Lower lobe of right lung (tissue), 2 donors: ENCODE results near the gene NFASC. TPM values are rescaled to one million over a fixed set of nuclear protein-coding genes. Genes with fewer than 3 reads are reported as not detected.

ENCODE experiments used
- ATAC-seq, 2 donors: fragments of 200-7000 bp; cut with Tn5 transposase; one replicate each; pipeline ENCODE4 v1.9.1; 2020 to 2022; ENCODE audit warnings: mild to moderate bottlenecking in 2 of 2, moderate library complexity in 2 of 2
- DNase-seq: peaks from one replicate; pipeline ENCODE4 v3.0.0-alpha.2; 2020
- H3K27ac ChIP-seq: fragments of 200-600 bp; one replicate; pipeline ENCODE4 v1.8.0; 2022
- H3K27me3 ChIP-seq: fragments of 200-600 bp; one replicate; pipeline ENCODE4 v1.8.0; 2022; ENCODE audit warnings: low read depth
- H3K36me3 ChIP-seq: fragments of 200-600 bp; one replicate; pipeline ENCODE4 v1.8.0; 2022; ENCODE audit warnings: mild to moderate bottlenecking
- H3K4me1 ChIP-seq: fragments of 200-600 bp; one replicate; pipeline ENCODE4 v1.8.0; 2022
- H3K4me3 ChIP-seq: fragments of 200-600 bp; one replicate; pipeline ENCODE4 v1.8.0; 2022; ENCODE audit warnings: mild to moderate bottlenecking
- H3K9me3 ChIP-seq: fragments of 200-600 bp; one replicate; pipeline ENCODE4 v1.8.0; 2022
- intact Hi-C: fragments of 100-400 bp; cut with DNase I; formaldehyde crosslinking; loops from one replicate; pipeline ENCODE4 v1.11.0; 2022
- total RNA-seq: library from RNA; stranded (reverse); fragmentation: NEBNext Ultra II Directional; extraction: Animal tissue kit (Norgen Biotek cat#: 25700); gene quantifications from one replicate; pipeline ENCODE4 v1.2.1, GENCODE V29; 2021
- TF ChIP-seq, protein P1 (sequence below): fragments of 200-600 bp; IDR thresholded peaks from one replicate; pipeline ENCODE4 v1.8.0; 2022; ENCODE audit warnings: antibody characterized with exemption, mild to moderate bottlenecking
- donor health status: DM: no; HTN: yes; CAD: no; lungs with severe emphysema.

The NFASC gene
- total RNA-seq, 1 donor from 2014 or later, result 12.2 TPM

DNA sequence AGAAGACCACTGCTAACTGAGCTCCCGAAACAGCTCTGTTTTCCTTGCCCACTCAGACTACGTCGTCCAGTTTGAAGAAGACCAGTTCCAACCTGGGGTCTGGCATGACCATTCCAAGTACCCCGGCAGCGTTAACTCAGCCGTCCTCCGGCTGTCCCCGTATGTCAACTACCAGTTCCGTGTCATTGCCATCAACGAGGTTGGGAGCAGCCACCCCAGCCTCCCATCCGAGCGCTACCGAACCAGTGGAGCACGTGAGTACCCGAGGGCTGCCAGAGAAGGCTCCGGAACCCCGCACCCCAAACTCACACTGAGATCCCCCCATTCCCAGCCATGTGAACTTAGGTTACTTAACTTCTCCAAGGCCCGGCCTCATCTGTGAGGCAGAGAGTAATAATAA lies 108.6 kb downstream of the NFASC start:
- intact Hi-C loops, result no loop called here
- Histone ChIP-seq H3K27me3 (peaks cover 8% of the 10 kb centered on the region), H3K4me1 (no peaks in the 10 kb centered on the region), H3K9me3 (no peaks in the 10 kb centered on the region), H3K27ac (no peak overlapping the region), H3K36me3 (no peaks in the 10 kb centered on the region), H3K4me3 (no peak overlapping the region)
- TF ChIP-seq, protein P1, sequence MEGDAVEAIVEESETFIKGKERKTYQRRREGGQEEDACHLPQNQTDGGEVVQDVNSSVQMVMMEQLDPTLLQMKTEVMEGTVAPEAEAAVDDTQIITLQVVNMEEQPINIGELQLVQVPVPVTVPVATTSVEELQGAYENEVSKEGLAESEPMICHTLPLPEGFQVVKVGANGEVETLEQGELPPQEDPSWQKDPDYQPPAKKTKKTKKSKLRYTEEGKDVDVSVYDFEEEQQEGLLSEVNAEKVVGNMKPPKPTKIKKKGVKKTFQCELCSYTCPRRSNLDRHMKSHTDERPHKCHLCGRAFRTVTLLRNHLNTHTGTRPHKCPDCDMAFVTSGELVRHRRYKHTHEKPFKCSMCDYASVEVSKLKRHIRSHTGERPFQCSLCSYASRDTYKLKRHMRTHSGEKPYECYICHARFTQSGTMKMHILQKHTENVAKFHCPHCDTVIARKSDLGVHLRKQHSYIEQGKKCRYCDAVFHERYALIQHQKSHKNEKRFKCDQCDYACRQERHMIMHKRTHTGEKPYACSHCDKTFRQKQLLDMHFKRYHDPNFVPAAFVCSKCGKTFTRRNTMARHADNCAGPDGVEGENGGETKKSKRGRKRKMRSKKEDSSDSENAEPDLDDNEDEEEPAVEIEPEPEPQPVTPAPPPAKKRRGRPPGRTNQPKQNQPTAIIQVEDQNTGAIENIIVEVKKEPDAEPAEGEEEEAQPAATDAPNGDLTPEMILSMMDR, result no peak
- ATAC-seq, result no peak
- no peak for DNase-seq

DNA sequence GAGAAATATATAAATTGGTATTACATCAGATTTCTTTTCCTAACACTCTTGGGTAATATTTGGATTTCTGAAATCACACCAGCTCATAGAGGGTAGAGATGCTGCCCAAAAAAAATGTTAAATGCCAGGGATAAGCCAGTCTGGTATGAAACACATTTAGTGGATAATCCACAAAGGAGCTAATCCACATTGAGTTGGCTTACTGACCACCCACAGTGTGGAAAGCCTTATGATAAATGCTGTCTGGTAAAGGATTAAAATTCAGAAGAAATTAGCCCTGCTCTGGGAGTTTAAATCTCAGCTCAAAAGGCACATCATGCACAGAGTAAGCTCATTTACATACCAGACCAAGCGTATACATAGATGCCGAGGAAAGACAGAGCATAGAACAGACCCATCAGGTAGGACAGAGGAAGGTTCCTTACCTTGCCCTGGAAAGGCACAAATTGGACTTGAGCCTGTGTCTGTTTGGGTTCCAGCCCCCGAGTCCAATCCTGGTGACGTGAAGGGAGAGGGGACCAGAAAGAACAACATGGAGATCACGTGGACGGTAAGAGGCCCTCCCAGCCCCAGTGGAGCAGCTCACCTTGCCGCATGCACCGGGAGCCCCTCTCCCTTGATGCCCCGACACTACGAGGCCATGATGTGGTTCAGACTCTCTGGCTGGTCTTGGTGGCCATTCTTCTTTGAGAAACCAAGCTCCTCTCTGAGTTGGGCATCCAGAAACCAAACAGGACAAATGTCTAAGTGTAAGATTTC lies 109.4 kb downstream of the NFASC start:
- TF ChIP-seq, protein P1, result no peak
- Histone ChIP-seq H3K4me1 (no peaks in the 10 kb centered on the region), H3K4me3 (no peak overlapping the region), H3K27me3 (peaks cover 5% of the 10 kb centered on the region), H3K9me3 (no peaks in the 10 kb centered on the region), H3K36me3 (no peaks in the 10 kb centered on the region), H3K27ac (no peak overlapping the region)
- DNase-seq (no peak), ATAC-seq (no peak)
- intact Hi-C loops, result no loop called here

DNA sequence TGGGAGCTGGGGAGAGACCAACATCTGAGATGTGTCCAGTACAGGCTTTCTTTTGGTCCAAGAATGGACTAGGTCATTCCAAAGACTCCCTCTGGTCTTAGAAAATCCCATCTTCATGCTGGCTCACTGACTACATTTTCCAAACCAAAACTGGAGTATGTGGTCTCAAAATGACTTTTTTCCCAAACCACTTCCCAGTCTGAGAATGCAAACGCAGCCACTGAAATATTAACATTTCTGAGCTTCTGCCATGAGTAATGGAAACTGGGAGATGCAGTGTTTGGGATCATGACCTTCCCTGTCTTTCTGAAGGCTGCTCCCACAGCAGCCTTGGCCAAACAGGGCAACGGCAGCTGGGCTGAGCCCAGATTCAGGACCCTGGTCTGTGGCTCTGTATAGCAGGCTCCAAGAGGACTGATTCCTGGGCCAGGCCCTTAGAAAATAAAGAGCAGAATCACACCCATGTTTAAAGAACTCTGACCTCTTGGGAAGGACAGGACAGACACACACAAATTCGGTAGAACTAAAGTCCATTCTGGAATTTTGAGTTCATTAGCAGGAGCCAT lies 110.3 kb downstream of the NFASC start:
- no peak overlapping the region for H3K27ac ChIP-seq
- DNase-seq, result no peak
- no peaks in the 10 kb centered on the region for H3K27me3 ChIP-seq
- H3K36me3 ChIP-seq, result no peaks in the 10 kb centered on the region
- no peaks in the 10 kb centered on the region for H3K4me1 ChIP-seq
- ATAC-seq, result no peak
- TF ChIP-seq, protein P1, result no peak
- no peak overlapping the region for H3K4me3 ChIP-seq
- no peaks in the 10 kb centered on the region for H3K9me3 ChIP-seq
- intact Hi-C loops, result no loop called here

DNA sequence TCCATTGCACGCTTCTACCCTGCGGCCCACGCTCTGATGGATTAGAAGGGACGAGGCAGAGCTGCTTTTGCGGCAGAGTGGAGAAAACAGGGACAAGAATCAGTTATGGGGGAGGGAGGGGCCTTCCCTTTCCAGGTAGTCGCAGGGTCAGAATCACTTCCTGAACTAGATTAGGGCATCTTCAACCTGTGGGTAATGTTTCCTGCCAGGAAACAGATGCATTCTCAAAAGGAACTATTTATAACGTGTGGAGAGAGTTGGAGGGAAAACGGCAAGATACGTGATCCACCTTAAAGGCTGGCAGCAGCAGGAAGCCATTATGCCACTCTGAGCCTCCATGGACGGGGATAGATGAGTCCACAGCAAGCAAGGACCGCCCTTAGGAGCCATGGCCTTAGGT lies 112.5 kb downstream of the NFASC start:
- H3K4me1 ChIP-seq, result no peaks in the 10 kb centered on the region
- intact Hi-C loops, result no loop called here
- no peaks in the 10 kb centered on the region for H3K27me3 ChIP-seq
- TF ChIP-seq, protein P1, result no peak
- no peak for DNase-seq
- no peaks in the 10 kb centered on the region for H3K36me3 ChIP-seq
- H3K4me3 ChIP-seq, result no peak overlapping the region
- no peaks in the 10 kb centered on the region for H3K9me3 ChIP-seq
- no peak overlapping the region for H3K27ac ChIP-seq
- no peak for ATAC-seq

DNA sequence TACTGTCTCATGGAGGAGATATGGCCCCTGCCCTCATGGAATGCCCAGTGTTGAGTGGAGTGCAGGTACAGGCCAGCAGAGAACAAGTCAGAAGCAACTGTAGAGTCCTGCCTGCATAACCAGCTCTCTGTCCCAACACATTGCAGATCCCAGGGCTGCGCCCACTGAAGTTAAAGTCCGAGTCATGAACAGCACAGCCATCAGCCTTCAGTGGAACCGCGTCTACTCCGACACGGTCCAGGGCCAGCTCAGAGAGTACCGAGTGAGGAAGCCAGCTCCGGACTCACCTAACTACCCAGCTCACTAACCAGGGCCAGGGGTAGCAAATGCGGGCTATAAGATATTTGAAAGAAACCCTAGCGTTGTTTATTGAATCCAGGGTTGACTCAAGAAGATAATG lies 113.2 kb downstream of the NFASC start:
- H3K9me3 ChIP-seq, result no peaks in the 10 kb centered on the region
- no peak overlapping the region for H3K4me3 ChIP-seq
- DNase-seq (no peak), ATAC-seq (no peak)
- no peak overlapping the region for H3K27ac ChIP-seq
- H3K4me1 ChIP-seq, result no peaks in the 10 kb centered on the region
- H3K27me3 ChIP-seq, result no peaks in the 10 kb centered on the region
- H3K36me3 ChIP-seq, result no peaks in the 10 kb centered on the region
- TF ChIP-seq, protein P1, result no peak
- intact Hi-C loops, result no loop called here
